ENCODE measurements around the gene MT1H.

MT1H gene

DNA sequence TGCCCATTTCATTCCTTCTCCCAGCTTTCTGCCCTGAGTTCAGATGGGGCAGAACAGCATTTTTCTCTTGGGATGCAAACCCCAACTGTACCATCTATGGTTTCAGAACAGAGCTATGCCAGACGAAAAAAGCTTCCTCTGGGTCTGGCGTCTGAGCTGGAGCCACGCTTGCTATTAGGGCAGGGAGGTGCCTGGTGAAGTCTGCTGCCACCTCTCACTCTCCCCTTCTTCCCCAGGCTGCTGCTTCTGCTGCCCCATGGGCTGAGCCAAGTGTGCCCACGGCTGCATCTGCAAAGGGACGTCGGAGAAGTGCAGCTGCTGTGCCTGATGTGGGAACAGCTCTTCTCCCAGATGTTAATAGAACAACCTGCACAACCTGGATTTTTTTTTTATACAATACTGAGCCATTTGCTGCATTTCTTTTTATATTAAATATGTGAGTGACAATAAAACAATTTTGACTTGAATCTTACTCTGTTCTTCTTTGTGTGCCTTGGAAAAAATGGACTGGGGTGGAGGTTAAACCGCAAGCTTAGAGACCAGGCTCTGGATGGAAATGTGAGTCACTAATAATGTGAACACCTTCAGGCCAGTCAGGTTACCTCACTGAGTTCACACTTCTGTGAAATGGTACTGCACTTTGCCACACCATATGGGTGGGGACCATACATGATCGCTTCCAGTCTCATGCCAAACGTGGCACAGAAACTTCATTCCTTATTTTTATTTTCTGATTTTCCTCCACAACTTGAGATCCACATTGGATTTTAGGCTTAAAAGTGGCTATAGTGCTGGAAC lies 32.8 kb upstream of the MT1H start:
- no peak for DNase-seq (ENCODE audit: low read depth)

- no peak for DNase-seq (ENCODE audit: low read depth)
These were observed 31.5 kb upstream of the MT1H start, which contains the start of gene MT1A for GRCh38 chr16:56637814-56638750. Gene MT1A, plus strand, starts transcription at chr16:56638666. Its CDS starts 73 bp downstream, at chr16:56638739.

DNA sequence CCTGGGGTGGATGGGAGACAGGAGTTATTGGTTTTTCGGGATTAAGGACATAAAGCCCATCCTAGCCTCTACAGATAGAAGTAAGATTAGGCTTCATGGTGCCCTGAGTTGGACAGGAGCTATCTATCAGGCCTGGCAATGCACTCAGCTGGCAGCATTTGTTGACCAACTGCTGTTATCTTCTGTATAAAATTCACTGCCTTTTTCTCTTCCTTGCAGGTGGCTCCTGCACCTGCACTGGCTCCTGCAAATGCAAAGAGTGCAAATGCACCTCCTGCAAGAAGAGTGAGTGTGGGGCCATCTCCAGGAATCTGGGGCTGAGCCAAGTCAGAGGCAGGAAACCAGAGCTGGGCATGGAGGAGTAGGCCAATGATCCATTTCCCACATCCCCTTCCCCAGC lies 30.6 kb upstream of the MT1H start:
- no peak for DNase-seq (ENCODE audit: low read depth)

DNA sequence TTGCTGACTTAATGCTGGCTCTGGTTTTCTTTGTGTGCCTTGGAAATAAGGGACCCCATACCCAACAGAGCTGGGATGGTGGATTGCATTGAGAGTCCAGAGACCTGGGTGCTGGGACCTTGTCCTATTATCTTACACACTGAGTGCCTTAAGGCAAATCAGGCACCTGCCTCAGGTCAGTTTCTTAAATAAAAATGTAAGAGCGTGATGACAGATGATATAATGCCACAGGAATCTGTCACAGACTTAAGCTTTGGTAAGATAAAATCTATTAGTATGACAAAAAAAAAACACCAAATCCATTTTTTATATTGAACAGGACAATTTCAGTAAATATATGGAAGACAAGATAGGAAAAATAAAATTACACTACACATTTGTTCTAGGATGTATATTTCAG lies 29.5 kb upstream of the MT1H start:
- no peak for DNase-seq (ENCODE audit: low read depth)

- DNase-seq (ENCODE audit: low read depth) = no peak
These were observed 28.4 kb upstream of the MT1H start for GRCh38 chr16:56641166-56641565.

DNA sequence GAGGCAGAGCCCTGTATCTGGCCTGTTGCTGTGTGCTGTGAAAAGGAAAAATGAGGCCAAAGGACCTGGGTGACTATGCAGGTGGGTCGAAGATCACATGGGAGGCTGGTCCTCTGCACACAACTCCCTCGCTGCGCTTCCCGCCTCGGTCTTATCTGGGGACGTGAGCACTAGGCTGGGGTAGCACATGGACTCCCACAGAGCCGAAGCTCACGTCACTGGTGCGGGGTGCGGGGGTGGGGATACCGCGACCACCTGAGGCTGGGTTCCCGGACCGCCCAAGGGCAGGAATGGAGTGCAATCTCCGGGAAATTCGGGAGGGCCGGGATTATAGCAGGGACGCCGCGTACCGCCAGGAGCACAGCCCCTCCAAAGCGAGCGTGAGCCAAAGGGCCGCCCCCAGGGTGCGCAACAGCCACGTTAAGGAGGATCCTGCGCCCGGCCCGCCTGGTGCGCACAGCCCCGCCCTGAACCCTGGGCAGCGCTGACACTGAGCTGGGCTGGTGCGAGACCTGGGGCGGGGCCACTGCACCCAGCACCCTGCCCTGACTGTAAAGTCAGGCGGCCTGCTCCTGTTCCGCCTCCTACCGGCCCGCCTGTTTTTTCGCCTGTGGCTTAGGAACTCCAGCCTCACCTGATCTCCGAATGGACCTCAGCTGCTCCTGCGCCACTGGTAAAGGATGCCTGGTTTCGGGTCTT lies 26.4 kb upstream of the MT1H start:
- DNase-seq (ENCODE audit: low read depth) = peak; percentile 58

DNA sequence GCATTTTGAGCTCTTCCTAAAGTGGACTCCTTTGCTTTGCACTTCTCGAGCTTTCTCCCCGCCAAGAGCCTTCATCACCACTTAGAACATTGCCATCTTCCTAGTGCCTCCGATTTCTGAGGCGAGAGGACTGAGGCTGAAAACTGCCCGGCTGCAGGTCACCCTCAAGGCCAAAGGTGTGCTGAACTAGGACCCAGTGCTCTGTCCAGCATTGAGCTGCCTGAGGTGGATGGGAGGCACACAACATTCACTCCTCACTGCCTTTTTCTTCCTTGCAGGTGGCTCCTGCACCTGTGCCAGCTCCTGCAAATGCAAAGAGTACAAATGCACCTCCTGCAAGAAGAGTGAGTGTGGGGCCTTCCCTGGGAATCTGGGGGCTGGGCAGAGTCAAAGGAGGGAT lies 25.8 kb upstream of the MT1H start:
- no peak for DNase-seq (ENCODE audit: low read depth)

- no peak for DNase-seq (ENCODE audit: low read depth)
These were observed 24.3 kb upstream of the MT1H start for GRCh38 chr16:56645311-56645710.

- no peak for DNase-seq (ENCODE audit: low read depth)
These were observed 23.8 kb upstream of the MT1H start for GRCh38 chr16:56645838-56646237.

GRCh38 chr16:56647641-56648431 lies 21.8 kb upstream of the MT1H start:
- no peak for DNase-seq (ENCODE audit: low read depth)

- no peak for DNase-seq (ENCODE audit: low read depth)
These were observed 20.3 kb upstream of the MT1H start for GRCh38 chr16:56649271-56649670.

DNA sequence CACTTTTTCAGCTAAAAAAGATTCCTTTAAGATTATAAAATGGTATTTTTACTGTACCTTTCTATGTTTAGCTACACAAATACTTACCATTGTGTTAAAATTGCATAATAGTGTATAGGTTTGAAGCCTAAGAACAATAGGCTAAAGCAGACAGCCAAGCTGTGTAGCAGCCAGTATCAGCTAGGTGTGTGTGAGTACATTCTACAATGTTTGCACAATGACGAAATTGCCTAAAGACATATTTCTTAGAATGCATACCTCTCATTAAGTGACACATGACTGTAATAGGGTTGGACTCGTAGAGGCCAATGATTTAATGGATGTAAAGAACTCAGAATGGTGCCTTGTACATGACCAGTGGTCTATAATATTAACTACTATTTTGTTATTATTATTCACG lies 19.8 kb upstream of the MT1H start:
- DNase-seq (ENCODE audit: low read depth) = no peak

DNA sequence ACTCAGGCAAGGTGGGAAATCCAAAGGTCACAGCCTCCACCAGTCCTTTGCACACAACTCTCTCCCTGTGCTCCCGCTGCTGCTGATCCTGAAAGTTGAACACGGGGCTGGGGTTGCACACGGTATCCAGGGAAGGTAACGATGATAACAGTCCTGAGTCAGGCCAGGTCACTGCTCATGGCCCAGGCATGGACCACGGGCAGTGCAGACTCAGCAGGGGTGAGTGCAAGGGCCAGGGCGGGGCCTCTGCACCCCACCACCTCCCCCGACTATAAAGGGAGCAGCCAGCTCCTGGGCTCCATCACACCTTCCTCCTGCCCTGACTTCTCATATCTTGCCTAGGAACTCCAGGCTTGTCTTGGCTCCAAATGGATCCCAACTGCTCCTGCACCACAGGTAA lies 18.0 kb upstream of the MT1H start, which contains the start of gene MT1B:
TSS of gene MT1B (plus strand) at position 301 of the 400 bp plus-strand sequence. CDS start at position 369, 68 bp downstream.
- no peak for DNase-seq (ENCODE audit: low read depth)

DNA sequence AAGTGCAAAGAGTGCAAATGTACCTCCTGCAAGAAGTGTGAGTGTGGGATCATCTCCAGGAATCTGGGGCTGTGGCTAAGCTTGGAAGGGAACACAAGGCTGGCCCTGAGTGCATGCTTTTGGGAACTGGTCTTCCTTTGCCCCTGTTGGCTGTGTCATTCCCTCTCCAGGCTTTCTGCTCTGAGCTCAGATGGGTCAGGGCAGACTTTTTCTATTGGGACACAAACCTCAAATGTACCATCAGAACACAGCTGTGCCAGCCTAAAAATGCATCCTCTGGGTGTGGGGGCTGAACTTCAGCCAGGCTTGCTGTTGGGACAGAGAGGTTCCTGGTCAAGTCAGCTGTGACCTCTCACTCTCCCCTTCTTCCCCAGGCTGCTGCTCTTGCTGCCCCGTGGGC lies 17.0 kb upstream of the MT1H start:
- DNase-seq (ENCODE audit: low read depth) = no peak

DNA sequence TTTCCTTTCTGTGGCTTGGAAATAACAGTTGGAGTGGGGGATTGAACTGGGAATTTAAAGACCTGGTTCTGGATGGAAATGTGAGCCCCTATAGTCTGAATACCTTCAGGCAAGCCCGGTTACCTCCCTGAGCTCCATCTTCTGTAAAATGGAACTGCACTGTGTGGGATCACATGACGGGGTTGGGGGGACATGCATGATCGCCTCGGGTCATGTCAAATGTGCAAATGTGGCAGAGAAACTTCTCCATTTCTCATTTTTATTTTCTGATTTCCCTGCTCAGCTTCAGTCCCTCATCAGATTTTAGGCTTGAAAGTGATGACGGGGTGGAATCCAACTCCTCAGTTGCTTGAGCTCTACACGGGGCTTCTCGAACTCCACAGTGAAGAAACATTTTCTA lies 16.4 kb upstream of the MT1H start:
- no peak for DNase-seq (ENCODE audit: low read depth)

DNA sequence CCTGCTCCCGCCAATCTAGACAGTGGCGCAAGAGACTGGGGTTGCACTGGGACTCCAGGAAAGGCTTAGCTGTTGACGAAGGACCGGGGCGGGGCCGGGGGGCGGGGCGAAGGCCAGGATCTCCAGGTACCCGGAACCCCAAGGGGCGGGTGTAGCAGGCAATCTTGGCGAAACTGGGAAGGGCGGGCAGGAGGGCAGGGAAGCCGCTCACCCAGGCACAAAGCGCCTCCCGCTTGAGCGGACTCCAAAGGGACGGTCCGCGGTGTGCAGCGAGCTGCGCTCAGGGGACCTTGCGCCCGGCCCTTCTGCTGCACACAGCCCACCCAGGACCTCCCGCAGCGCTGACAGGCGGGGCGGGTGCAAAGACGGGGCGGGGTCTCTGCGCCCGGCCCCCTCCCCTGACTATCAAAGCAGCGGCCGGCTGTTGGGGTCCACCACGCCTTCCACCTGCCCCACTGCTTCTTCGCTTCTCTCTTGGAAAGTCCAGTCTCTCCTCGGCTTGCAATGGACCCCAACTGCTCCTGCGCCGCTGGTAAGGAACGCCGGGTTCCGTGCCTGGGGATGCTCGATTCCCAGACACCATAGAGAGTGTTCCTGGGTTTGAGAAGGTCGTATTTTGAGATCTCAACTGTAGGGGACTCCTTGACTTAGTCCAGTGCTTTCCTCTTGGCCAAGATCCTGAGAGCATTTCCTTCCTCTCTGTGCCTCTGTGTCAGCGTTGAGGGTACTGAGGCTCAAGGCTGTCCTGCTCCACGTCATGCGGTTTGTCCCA lies 11.9 kb upstream of the MT1H start, which contains the start of gene MT1F:
TSS of gene MT1F (plus strand) at position 405 of the 772 bp plus-strand sequence. CDS start at position 505, 100 bp downstream.
- peak; percentile 42 for DNase-seq (ENCODE audit: low read depth)

GRCh38 chr16:56658327-56658875 lies 11.2 kb upstream of the MT1H start:
- DNase-seq (ENCODE audit: low read depth) = no peak

GRCh38 chr16:56662357-56663354 lies 7.0 kb upstream of the MT1H start:
- no peak for DNase-seq (ENCODE audit: low read depth)

GRCh38 chr16:56664506-56664905 lies 5.1 kb upstream of the MT1H start:
- no peak for DNase-seq (ENCODE audit: low read depth)
